Adrenal gland (tissue), 5 donors: ENCODE data around the gene LDLRAP1.
"Not testable (repeated sequence)": the region's sequence is repeated elsewhere in the genome, so short reads cannot be mapped to it uniquely, and the experiment has no call there.

ENCODE experiments used
- CTCF ChIP-seq, 6 experiments: fragments of 450-650 bp in 4 of 6; fragments of 200-600 bp in 2 of 6; sonication (generic) in 1 of 6; IDR thresholded peaks; 1 replicate in 5 of 6; 2 replicates in 1 of 6; pipeline versions ENCODE4 v1.5.1 to v1.8.0; 2016 to 2021; ENCODE audit warnings: antibody characterized with exemption in 6 of 6, mild to moderate bottlenecking in 2 of 6, moderate library complexity in 1 of 6
- POLR2A ChIP-seq, 2 donors: fragments of 450-650 bp; IDR thresholded peaks; one replicate each; pipeline ENCODE4 v1.6.1; 2017; ENCODE audit warnings: antibody characterized with exemption in 2 of 2, mild to moderate bottlenecking in 2 of 2, moderate library complexity in 1 of 2
- donor health status: DM: no; HTN: no; CAD: no.

DNA sequence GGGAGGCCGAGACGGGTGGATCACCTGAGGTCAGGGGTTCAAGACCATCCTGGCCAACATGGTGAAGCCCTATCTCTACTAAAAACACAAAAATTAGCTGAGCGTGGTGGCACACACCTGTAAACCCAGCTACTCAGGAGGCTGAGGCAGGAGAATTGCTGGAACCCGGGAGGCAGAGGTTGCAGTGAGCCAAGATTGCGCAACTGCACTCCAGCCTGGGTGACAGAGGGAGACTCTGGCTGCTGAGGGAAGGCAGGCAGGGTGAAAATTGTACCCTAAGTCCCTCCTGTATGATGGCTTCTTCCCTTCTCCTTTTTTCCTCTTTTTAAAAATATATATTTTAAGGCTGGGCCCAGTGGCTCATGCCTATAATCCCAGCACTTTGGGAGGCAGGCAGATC lies 53.2 kb downstream of the LDLRAP1 start:
- not testable (repeated sequence) for TF ChIP-seq POLR2A, CTCF (IDR thresholded peaks at IDR 0.05)
